ENCODE measurements around the gene VPS13D.

DNA sequence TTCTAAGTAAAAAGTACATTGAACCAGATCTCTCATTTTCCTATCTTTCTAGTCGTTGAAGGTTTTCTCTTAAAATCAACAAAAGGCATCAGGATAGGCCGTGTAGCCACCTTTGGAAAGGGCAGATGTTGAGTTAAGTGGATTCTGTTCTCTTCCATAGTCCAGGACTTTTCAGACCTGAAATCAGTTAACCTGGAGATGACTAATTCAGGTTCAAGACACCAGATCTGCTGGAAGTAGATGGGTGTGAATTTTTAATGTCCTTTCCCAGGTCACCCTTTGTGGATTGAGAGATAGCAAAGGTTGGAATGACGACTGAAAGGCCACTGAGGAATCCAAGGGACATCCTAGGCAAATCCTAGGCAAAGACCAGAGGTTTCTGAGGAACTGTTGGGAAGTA is 215.4 kb downstream of the VPS13D start:
- TF ChIP-seq, protein P1, sequence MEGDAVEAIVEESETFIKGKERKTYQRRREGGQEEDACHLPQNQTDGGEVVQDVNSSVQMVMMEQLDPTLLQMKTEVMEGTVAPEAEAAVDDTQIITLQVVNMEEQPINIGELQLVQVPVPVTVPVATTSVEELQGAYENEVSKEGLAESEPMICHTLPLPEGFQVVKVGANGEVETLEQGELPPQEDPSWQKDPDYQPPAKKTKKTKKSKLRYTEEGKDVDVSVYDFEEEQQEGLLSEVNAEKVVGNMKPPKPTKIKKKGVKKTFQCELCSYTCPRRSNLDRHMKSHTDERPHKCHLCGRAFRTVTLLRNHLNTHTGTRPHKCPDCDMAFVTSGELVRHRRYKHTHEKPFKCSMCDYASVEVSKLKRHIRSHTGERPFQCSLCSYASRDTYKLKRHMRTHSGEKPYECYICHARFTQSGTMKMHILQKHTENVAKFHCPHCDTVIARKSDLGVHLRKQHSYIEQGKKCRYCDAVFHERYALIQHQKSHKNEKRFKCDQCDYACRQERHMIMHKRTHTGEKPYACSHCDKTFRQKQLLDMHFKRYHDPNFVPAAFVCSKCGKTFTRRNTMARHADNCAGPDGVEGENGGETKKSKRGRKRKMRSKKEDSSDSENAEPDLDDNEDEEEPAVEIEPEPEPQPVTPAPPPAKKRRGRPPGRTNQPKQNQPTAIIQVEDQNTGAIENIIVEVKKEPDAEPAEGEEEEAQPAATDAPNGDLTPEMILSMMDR (IDR thresholded peaks at IDR 0.05): no peak
- no peak for TF ChIP-seq POLR2A (IDR thresholded peaks at IDR 0.05)

All from vagina (tissue), 2 donors.